Osteoblast (primary cell): ENCODE results near the gene ATXN7L1. TPM values are rescaled to one million over a fixed set of nuclear protein-coding genes. Genes with fewer than 3 reads are reported as not detected.
A peak's percentile ranks its signal among the peaks of the same experiment; 100 is the strongest.

ENCODE experiments used
- DNase-seq: peaks from one replicate; pipeline ENCODE4 v3.0.0; 2011; ENCODE audit warnings: low spot score, mixed read lengths; ENCODE audit not compliant: insufficient read length; ENCODE audit errors: missing footprints
- H2AFZ ChIP-seq: 2 replicates; pipeline ENCODE4 v1.6.0; 2011; ENCODE audit warnings: mild to moderate bottlenecking, low read length
- H3K27ac ChIP-seq: 2 replicates; pipeline ENCODE4 v1.5.1; 2011; ENCODE audit warnings: mild to moderate bottlenecking, low read depth, low read length, moderate library complexity
- H3K27me3 ChIP-seq: 2 replicates; pipeline ENCODE4 v1.6.0; 2012; ENCODE audit warnings: mild to moderate bottlenecking, control low read depth, inconsistent platforms, low read length, moderate library complexity; ENCODE audit not compliant: insufficient read depth
- H3K36me3 ChIP-seq: 2 replicates; pipeline ENCODE4 v1.5.1; 2011; ENCODE audit warnings: mild to moderate bottlenecking, low read length, control low read depth, moderate library complexity; ENCODE audit not compliant: insufficient read depth
- H3K4me1 ChIP-seq: 2 replicates; pipeline ENCODE4 v1.5.1; 2011; ENCODE audit warnings: mild to moderate bottlenecking, low read length, control low read depth, moderate library complexity; ENCODE audit not compliant: insufficient read depth
- H3K4me2 ChIP-seq: 2 replicates; pipeline ENCODE4 v1.6.0; 2011; ENCODE audit warnings: mild to moderate bottlenecking, low read length; ENCODE audit not compliant: insufficient read depth
- H3K4me3 ChIP-seq: fragments of 200-600 bp; sonication (generic); 3 replicates; pipeline ENCODE4 v1.5.1; 2012; ENCODE audit warnings: mild to moderate bottlenecking, low read length, inconsistent platforms; ENCODE audit not compliant: insufficient read depth
- H3K79me2 ChIP-seq: 2 replicates; pipeline ENCODE4 v1.6.0; 2012; ENCODE audit warnings: mild to moderate bottlenecking, low read length, control low read depth, inconsistent platforms; ENCODE audit not compliant: insufficient read depth
- H3K9me3 ChIP-seq: 2 replicates; pipeline ENCODE4 v1.5.1; 2011; ENCODE audit warnings: low read depth, low read length, control low read depth
- H4K20me1 ChIP-seq: 2 replicates; pipeline ENCODE4 v1.6.0; 2012; ENCODE audit warnings: mild to moderate bottlenecking, low read length, control low read depth; ENCODE audit not compliant: insufficient read depth
- CTCF ChIP-seq: IDR thresholded peaks from 2 replicates; pipeline ENCODE4 v1.5.1; 2011; ENCODE audit warnings: mild to moderate bottlenecking, low read depth, low read length, moderate library complexity; ENCODE audit errors: extremely low read depth
- total RNA-seq: library from RNA; depleted of rRNA; stranded (reverse); fragments of >200 nt; gene quantifications from 2 replicates; pipeline ENCODE4 v1.2.3, GENCODE V29; 2012

ATXN7L1 gene
- total RNA-seq, 1 donor = 9.0 TPM

- H3K4me2 ChIP-seq = no peak overlapping the region
- no peak for TF ChIP-seq CTCF
- no peaks in the 10 kb centered on the region for H3K27me3 ChIP-seq
- H3K36me3 ChIP-seq = no peaks in the 10 kb centered on the region
- H3K9me3 ChIP-seq = no peaks in the 10 kb centered on the region
- H2AFZ ChIP-seq = peak overlapping the region; percentile 71
- no peak overlapping the region for H3K4me3 ChIP-seq
- peak; percentile 87 for DNase-seq
- H3K79me2 ChIP-seq = no peaks in the 10 kb centered on the region
- H3K4me1 ChIP-seq = peaks cover 2% of the 10 kb centered on the region
- H3K27ac ChIP-seq = no peak overlapping the region
- H4K20me1 ChIP-seq = no peaks in the 10 kb centered on the region
These were observed 288.3 kb downstream of the ATXN7L1 start for GRCh38 chr7:105587909-105588635.

- Histone ChIP-seq H3K4me2 (no peak overlapping the region), H3K79me2 (no peaks in the 10 kb centered on the region), H2AFZ (no peak overlapping the region), H3K27me3 (no peaks in the 10 kb centered on the region), H3K36me3 (no peaks in the 10 kb centered on the region), H3K4me1 (peaks cover 2% of the 10 kb centered on the region), H3K9me3 (no peaks in the 10 kb centered on the region), H3K27ac (no peak overlapping the region), H3K4me3 (no peak overlapping the region), H4K20me1 (no peaks in the 10 kb centered on the region)
- no peak for TF ChIP-seq CTCF
- DNase-seq = no peak
These were observed 290.4 kb downstream of the ATXN7L1 start for GRCh38 chr7:105585850-105586500.

GRCh38 chr7:105584165-105584564 lies 292.2 kb downstream of the ATXN7L1 start:
- Histone ChIP-seq H3K27me3 (no peaks in the 10 kb centered on the region), H4K20me1 (no peaks in the 10 kb centered on the region), H3K4me3 (no peak overlapping the region), H3K27ac (no peak overlapping the region), H3K9me3 (no peaks in the 10 kb centered on the region), H3K79me2 (no peaks in the 10 kb centered on the region), H3K4me2 (no peak overlapping the region), H3K36me3 (no peaks in the 10 kb centered on the region), H3K4me1 (peaks cover under 1% of the 10 kb centered on the region), H2AFZ (no peak overlapping the region)
- TF ChIP-seq CTCF = no peak
- DNase-seq = no peak

- no peak for DNase-seq
- TF ChIP-seq CTCF = no peak
- no peaks in the 10 kb centered on the region for H3K27me3 ChIP-seq
- H3K36me3 ChIP-seq = no peaks in the 10 kb centered on the region
- no peaks in the 10 kb centered on the region for H4K20me1 ChIP-seq
- H2AFZ ChIP-seq = no peak overlapping the region
- H3K4me3 ChIP-seq = no peak overlapping the region
- no peaks in the 10 kb centered on the region for H3K9me3 ChIP-seq
- H3K27ac ChIP-seq = no peak overlapping the region
- H3K79me2 ChIP-seq = no peaks in the 10 kb centered on the region
- H3K4me1 ChIP-seq = no peaks in the 10 kb centered on the region
- no peak overlapping the region for H3K4me2 ChIP-seq
These were observed 293.3 kb downstream of the ATXN7L1 start for GRCh38 chr7:105583061-105583460.
